HepG2 (cell line): ENCODE data around the gene SMIM10L1. TPM values are rescaled to one million over a fixed set of nuclear protein-coding genes. Genes with fewer than 3 reads are reported as not detected.

Source experiments
- ATAC-seq: fragments of 200-7000 bp; cut with Tn5 transposase; 3 replicates; pipeline ENCODE4 v1.9.1; 2020; ENCODE audit warnings: mild to moderate bottlenecking, moderate library complexity
- BruUV-seq: library from RNA; stranded (reverse); fragments of 400-500 nt; replicated peaks from 2 replicates; lab custom pipeline; 2021; lab: Mats Ljungman, UMichigan
- CTCF ChIA-PET: fragments of 300-600 bp; formaldehyde crosslinking; extraction: SDS; loops from one replicate; lab custom pipeline; 2021; ENCODE audit warnings: low total read pairs, inconsistent platforms, low intra/inter-chr PET ratio; lab: Yijun Ruan, JAX
- POLR2A ChIA-PET: fragments of 350-600 bp; sonication (Branson Sonifier 250); formaldehyde crosslinking; loops from one replicate; lab custom pipeline; 2020; ENCODE audit warnings: antibody characterized with exemption, inconsistent platforms; lab: Yijun Ruan, JAX
- DNase-seq: peaks from one replicate; pipeline ENCODE4 v3.0.0-alpha.2; 2015; ENCODE audit warnings: low spot score
- FAIRE-seq: peaks from 3 replicates; lab custom pipeline; 2011; peaks lifted over from hg19 to GRCh38; lab: Jason Lieb, UNC
- H2AFZ ChIP-seq: one replicate; pipeline ENCODE4 v1.6.1; 2011; ENCODE audit warnings: low read length, inconsistent platforms
- H3K27ac ChIP-seq: fragments of 300-600 bp; 3 replicates; pipeline ENCODE4 v1.8.0; 2011; ENCODE audit warnings: mixed run types, mild to moderate bottlenecking, mixed read lengths, low read length, inconsistent platforms; ENCODE audit not compliant: insufficient read depth; ENCODE audit errors: extremely low read length
- H3K27me3 ChIP-seq, 2 experiments: fragments of 200-600 bp in 1 of 2; 2 replicates in 1 of 2; 3 replicates in 1 of 2; pipeline versions ENCODE4 v1.6.0 to v1.8.0; 2011; ENCODE audit warnings: low read length in 2 of 2, mild to moderate bottlenecking in 2 of 2, moderate library complexity in 2 of 2, inconsistent platforms in 1 of 2; ENCODE audit not compliant: insufficient read depth in 2 of 2, control insufficient read depth in 1 of 2
- H3K36me3 ChIP-seq, 2 experiments: fragments of 200-600 bp in 1 of 2; replicated peaks in 1 of 2; 2 replicates in 1 of 2; 3 replicates in 1 of 2; pipeline versions ENCODE4 v1.5.1 to v1.8.0; 2011; ENCODE audit warnings: low read length in 2 of 2, inconsistent platforms in 1 of 2; ENCODE audit not compliant: insufficient read depth in 2 of 2, control insufficient read depth in 1 of 2
- H3K4me1 ChIP-seq: 2 replicates; pipeline ENCODE4 v1.5.1; 2012; ENCODE audit warnings: low read length, inconsistent platforms; ENCODE audit not compliant: insufficient read depth
- H3K4me2 ChIP-seq: 2 replicates; pipeline ENCODE4 v1.6.0; 2011; ENCODE audit warnings: low read depth, low read length, inconsistent platforms
- H3K4me3 ChIP-seq, 3 experiments: fragments of 200-600 bp in 1 of 3; sonication (generic), shearing (Covaris generic) in 1 of 3; replicated peaks in 1 of 3; 2 replicates each; pipeline ENCODE4 v1.5.1; 2011 to 2016; ENCODE audit warnings: low read length in 3 of 3, inconsistent platforms in 2 of 3, low read depth in 2 of 3, mild to moderate bottlenecking in 2 of 3, control low read depth in 1 of 3, mixed read lengths in 1 of 3; ENCODE audit not compliant: insufficient read depth in 1 of 3
- H3K79me2 ChIP-seq: one replicate; pipeline ENCODE4 v1.6.1; 2011; ENCODE audit warnings: low read length, inconsistent platforms; ENCODE audit not compliant: insufficient read depth
- H3K9ac ChIP-seq: 2 replicates; pipeline ENCODE4 v1.6.0; 2011; ENCODE audit warnings: mild to moderate bottlenecking, low read depth, low read length, inconsistent platforms; ENCODE audit not compliant: insufficient read depth
- H3K9me3 ChIP-seq: 2 replicates; pipeline ENCODE4 v1.5.1; 2012; ENCODE audit warnings: mild to moderate bottlenecking, low read length
- H4K20me1 ChIP-seq: 2 replicates; pipeline ENCODE4 v1.6.0; 2011; ENCODE audit warnings: inconsistent platforms, mild to moderate bottlenecking, low read length, moderate library complexity; ENCODE audit not compliant: insufficient read depth
- ASH2L ChIP-seq: fragments of 300-600, 200-600 bp; sonication (generic); IDR thresholded peaks from 2 replicates; pipeline ENCODE4 v1.7.0; 2017; ENCODE audit warnings: low read depth, mild to moderate bottlenecking, moderate library complexity, mixed read lengths, low read length; ENCODE audit not compliant: insufficient read length
- HDAC2 ChIP-seq: sonication (generic); formaldehyde crosslinking; IDR thresholded peaks from 2 replicates; pipeline ENCODE4 v1.4.0; 2020; ENCODE audit warnings: missing genetic modification reagents
- PPARG ChIP-seq: conservative IDR thresholded peaks from 2 replicates; pipeline ENCODE4 v1.6.1; 2016; ENCODE audit warnings: missing biosample characterization, missing genetic modification reagents
- PRDM15 ChIP-seq: sonication (generic); formaldehyde crosslinking; IDR thresholded peaks from 2 replicates; pipeline ENCODE4 v1.4.0; 2020; ENCODE audit warnings: missing genetic modification reagents
- RERE ChIP-seq: IDR thresholded peaks from 2 replicates; pipeline ENCODE4 v1.6.1; 2016; ENCODE audit warnings: low read depth, missing genetic modification reagents, missing compliant biosample characterization
- REXO4 ChIP-seq: sonication (generic); formaldehyde crosslinking; IDR thresholded peaks from 2 replicates; pipeline ENCODE4 v1.8.0; 2022; ENCODE audit warnings: missing genetic modification reagents, mild to moderate bottlenecking, borderline replicate concordance
- ZNF841 ChIP-seq: sonication (generic); formaldehyde crosslinking; IDR thresholded peaks from 2 replicates; pipeline ENCODE4 v1.8.1; 2023; ENCODE audit warnings: missing genetic modification reagents, borderline replicate concordance
- WGBS: methylation state at CpG from one replicate; pipeline ENCODE4 v1.1.6; 2017; ENCODE audit warnings: low lambda C conversion rate; 5-methylcytosine and 5-hydroxymethylcytosine counted together
- in situ Hi-C: cut with HindIII; loops from 2 replicates; pipeline ENCODE4 v1.10.0; 2017; ENCODE audit warnings: low pct_unique_long_range_greater_than_20kb; ENCODE audit not compliant: extremely low pct_ligation_motif_present
- intact Hi-C: fragments of 100-400 bp; cut with micrococcal nuclease; formaldehyde crosslinking; loops from one replicate; pipeline ENCODE4 v1.10.0; 2022; ENCODE audit not compliant: unreplicated experiment
- polyA plus RNA-seq, 8 experiments: library from polyadenylated mRNA; depleted of rRNA in 3 of 8; stranded (reverse) in 7 of 8; unstranded in 1 of 8; fragments of >200 nt; fragmentation: Illumina TruSeq in 4 of 8; extraction: Trizol in 4 of 8; gene quantifications; 2 replicates each; pipeline versions ENCODE4 v1.2.1 to v1.2.3, GENCODE V29; 2011 to 2016; ENCODE audit warnings: low read depth in 4 of 8, missing spikeins in 1 of 8, mixed read lengths in 1 of 8; ENCODE audit not compliant: insufficient read depth in 1 of 8
- total RNA-seq, 5 experiments: library from RNA; depleted of rRNA; stranded (reverse); fragments of >200 nt; fragmentation: Illumina TruSeq; extraction: Trizol; gene quantifications; 2 replicates each; pipeline ENCODE4 v1.2.3, GENCODE V29; 2016; ENCODE audit warnings: low read depth in 1 of 5

The SMIM10L1 gene
- total and polyA plus RNA-seq, 2 of the 13 experiments (the other 11 are each of a cell fraction or from before 2014, with no cell fraction given), result 3.7 to 11.8 TPM

GRCh38 chr12:11202811-11203210 is 31.8 kb downstream of the SMIM10L1 start (continued):
- TF ChIP-seq PRDM15 (no peak), HDAC2 (CRISPR knock-in tag) (no peak), ASH2L (no peak), REXO4 (no peak)

DNA sequence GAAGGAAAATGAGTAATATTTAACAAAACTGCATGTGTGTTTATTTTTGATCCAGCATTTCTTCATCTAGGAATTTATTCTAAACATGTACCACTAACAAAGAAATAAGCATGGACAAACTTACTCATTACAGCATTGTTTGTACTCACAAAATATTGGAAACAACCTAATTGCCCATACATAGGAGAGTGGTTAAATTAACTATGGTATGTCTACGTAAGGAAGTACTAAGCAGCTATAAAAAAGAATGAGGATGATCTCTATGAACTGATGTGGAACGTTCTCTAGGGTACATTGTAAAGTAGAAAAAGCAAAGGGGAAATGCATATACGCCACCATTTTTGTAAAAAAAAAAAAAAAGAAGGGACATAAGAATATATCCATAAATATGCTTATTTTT is 33.2 kb downstream of the SMIM10L1 start:
- FAIRE-seq, result no peak
- Histone ChIP-seq H3K9me3 (no peaks in the 10 kb centered on the region), H2AFZ (no peak overlapping the region), H3K79me2 (no peaks in the 10 kb centered on the region), H3K36me3 (no peaks in the 10 kb centered on the region)
- ATAC-seq, result no peak
- no peak for DNase-seq
- no peak for TF ChIP-seq ZNF841 (CRISPR knock-in tag)
- TF ChIP-seq PPARG, result no peak
- TF ChIP-seq RERE (CRISPR knock-in tag), result no peak
- TF ChIP-seq, all 625 proteins: peak for 0
- Histone ChIP-seq H3K4me2 (no peak overlapping the region), H3K4me1 (0 out of 2 replicates have a peak, but pooled peaks cover 5% of the 10 kb centered on the region), H3K9ac (no peak overlapping the region), H4K20me1 (no peaks in the 10 kb centered on the region), H3K27me3 (no peaks in the 10 kb centered on the region), H3K4me3 (no peak overlapping the region), H3K27ac (no peak overlapping the region)
- intact Hi-C loops (no loop called here), in situ Hi-C loops (no loop called here)
- ChIA-PET POLR2A (no interaction called here), CTCF (no interaction called here)
- no TSS peak for BruUV-seq
- WGBS, result 63% methylated on average over 3 of the region's 3 CpGs
